GM18498 (cell line): Measurements from ENCODE around the gene DDX60.
"Not testable (repeated sequence)": the region's sequence is repeated elsewhere in the genome, so short reads cannot be mapped to it uniquely, and the experiment has no call there.

Source experiments
- ATAC-seq: cut with Tn5 transposase; IDR thresholded peaks from one replicate; pipeline ENCODE4 v1.9.1; 2021; ENCODE audit warnings: mild to moderate bottlenecking, moderate library complexity; ENCODE audit not compliant: unreplicated experiment

The DDX60 gene, protein sequence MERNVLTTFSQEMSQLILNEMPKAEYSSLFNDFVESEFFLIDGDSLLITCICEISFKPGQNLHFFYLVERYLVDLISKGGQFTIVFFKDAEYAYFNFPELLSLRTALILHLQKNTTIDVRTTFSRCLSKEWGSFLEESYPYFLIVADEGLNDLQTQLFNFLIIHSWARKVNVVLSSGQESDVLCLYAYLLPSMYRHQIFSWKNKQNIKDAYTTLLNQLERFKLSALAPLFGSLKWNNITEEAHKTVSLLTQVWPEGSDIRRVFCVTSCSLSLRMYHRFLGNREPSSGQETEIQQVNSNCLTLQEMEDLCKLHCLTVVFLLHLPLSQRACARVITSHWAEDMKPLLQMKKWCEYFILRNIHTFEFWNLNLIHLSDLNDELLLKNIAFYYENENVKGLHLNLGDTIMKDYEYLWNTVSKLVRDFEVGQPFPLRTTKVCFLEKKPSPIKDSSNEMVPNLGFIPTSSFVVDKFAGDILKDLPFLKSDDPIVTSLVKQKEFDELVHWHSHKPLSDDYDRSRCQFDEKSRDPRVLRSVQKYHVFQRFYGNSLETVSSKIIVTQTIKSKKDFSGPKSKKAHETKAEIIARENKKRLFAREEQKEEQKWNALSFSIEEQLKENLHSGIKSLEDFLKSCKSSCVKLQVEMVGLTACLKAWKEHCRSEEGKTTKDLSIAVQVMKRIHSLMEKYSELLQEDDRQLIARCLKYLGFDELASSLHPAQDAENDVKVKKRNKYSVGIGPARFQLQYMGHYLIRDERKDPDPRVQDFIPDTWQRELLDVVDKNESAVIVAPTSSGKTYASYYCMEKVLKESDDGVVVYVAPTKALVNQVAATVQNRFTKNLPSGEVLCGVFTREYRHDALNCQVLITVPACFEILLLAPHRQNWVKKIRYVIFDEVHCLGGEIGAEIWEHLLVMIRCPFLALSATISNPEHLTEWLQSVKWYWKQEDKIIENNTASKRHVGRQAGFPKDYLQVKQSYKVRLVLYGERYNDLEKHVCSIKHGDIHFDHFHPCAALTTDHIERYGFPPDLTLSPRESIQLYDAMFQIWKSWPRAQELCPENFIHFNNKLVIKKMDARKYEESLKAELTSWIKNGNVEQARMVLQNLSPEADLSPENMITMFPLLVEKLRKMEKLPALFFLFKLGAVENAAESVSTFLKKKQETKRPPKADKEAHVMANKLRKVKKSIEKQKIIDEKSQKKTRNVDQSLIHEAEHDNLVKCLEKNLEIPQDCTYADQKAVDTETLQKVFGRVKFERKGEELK (N-terminal part only)

DNA sequence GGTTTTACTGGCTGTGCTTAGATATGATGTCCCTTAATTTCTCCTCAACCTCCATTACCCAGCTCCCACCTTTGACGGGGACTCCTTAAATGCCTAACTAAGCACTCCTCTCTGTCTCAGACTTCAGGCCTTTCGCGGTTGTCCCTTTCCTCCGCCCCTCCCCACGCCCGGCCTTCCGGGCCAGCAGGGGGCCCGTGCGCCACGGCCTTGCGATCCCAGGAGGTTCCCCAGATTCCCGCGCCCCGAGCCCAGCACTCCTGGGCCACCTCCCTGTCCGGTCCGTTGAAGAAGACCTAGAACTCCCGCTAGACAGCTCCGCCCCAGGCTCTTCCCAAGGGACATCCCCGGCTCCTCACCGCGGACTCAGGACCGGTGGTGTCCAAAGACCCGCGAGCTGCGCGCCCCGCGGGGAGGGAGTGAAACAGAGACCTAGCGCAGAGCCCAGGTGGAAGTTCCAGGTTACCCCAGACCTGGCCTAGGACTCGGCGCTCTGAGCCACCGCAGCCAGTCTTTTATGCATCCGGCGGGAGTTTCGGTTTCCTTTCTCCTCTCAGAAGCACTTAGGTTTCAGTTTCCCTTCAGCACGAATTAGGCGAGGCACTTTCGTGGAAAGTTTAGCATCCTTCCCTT is at the start of gene DDX60:
Gene DDX60, minus strand, starts transcription at position 487 of the 630 bp plus-strand sequence. CDS start 7,493 bp downstream, outside the sequence.
- peak; percentile 98 for ATAC-seq

DNA sequence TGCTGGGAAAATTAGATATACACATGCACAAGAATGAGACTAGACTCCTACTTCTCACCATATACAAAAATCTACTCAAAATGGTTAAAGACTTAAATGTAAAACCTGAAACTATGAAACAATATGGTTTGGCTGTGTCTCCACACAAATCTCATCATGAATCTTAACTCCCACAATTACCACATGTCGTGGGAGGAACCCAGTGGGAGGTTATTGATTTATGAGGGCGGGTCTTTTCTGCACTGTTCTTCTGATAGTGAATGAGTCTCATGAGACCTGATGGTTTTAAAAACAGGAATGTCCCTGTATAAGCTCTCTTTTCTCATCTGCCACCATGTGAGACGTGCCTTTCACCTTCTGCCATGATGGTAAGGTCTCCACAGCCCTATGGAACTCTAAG is 48.5 kb upstream of the DDX60 start:
- ATAC-seq = no peak

DNA sequence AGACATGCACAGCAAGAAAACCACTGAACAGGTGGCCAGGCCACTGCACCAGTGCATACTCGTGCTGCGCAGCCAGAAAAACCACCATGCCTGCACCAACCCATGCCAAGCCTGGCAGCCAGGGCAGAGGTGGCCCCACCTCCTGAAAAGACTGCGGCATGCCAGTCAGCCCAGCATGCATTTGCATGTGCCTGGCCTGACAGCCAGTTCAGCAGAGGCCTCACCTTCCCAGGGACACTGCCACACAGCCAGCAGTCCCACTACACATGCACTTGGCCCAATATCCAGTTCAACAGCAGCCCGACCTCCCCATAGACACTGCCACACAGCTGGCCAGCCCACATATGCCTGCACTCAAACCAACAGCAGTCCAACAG is 43.5 kb upstream of the DDX60 start:
- ATAC-seq = no peak

DNA sequence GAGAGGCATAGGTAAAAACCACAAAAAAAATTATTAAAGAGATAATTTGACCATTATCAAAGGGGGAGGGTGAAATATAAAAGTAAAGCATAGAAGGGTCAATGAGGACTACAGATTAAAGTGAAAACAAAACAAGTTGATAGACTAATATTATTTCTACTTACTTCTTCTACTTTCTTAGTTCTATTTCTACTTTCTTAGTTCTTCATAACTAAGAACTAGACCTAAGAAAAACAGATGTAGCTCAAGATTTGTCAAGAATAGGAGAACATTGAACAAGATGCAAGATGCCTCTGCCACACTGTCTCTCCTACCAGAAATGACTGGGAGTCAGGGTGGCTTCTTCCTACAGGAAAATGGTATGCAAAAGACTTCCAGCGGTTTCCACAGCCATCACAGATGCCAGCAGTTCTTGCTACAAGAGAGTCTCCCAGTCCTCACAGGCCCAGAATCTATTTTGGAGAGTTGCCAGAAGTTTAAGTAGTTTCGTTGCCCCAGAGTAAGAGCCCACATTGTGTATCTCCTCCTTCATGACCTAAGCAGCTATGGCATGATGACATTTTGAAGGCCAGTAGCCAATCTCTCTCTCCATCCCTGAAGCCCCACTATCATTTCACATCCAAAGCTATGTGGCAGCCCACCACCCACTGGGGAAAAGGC is 42.9 kb upstream of the DDX60 start:
- ATAC-seq = peak; percentile 73

DNA sequence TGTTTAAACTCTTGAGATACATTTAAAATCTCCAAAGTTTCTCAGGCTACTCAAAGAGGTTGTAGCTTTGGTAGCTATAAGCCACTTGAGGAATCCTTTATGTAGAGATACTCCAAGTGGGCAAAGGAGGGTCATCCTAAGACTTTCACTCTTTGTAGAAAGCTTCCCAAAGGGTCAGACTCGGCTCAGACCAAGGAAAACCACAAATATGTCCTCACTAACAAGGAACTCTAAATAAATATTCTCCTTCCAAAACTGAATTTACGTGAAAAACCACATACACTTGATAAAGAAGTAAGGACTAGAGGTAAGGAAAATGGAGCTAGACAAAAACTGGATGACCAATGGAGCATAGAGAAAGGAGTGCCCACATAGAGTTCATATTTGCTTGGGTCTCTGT is 41.7 kb upstream of the DDX60 start:
- no peak for ATAC-seq

DNA sequence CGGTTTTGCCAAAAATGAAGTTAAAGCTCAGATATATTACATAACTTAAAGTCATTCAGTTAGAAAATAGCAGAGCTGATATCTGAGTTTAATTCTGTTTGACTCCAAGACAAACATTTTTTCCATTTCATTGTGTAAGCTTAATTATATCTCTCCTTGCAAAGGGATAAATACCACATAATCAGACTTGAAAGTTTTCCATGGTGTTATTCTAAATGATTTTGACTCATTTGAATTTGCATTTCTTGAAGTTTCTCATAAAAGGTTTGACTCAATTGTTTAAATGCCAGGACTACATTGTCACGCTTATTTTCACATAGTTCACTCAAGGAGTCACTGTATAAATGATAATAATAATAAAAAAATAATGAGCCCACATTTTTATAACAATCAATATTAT is 39.4 kb upstream of the DDX60 start:
- ATAC-seq = no peak

DNA sequence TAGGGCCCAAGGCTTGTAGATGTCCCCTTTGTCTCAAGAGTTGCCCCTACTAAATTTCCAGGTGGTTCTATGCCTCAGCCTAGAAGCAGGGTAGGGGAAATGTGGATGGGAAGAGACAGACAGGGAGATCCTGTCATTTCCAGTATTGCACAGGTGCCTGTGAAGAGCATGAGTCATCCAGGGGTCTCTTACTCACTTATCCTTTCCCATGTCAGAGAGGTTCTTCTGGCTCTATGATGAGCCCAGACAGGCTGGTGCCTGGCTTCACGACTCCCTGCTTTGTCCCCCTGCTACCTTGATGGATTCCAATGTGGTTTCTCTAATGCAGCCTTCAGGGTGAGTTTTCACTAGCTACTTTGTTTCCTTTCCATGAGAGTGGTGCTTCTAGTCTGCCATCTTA is 35.2 kb upstream of the DDX60 start:
- no peak for ATAC-seq

DNA sequence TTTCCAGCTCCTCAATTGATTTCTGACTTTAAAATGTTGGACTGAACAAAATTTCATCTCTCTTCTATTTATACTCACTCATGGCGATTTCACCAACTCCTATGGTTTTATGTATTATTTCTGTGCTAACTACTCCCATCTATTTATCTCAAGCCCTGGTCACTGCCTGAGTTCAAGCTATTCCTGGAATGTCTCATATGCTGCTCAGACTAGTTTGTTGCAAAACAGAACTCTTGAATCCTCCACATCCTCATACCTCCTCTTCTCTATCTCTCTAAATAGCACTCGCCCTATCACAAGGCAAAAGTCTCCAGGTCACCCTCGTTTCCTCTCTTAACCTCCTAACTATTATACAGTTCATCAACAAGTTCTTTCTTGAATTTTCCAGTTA is 19.0 kb upstream of the DDX60 start:
- ATAC-seq = no peak

DNA sequence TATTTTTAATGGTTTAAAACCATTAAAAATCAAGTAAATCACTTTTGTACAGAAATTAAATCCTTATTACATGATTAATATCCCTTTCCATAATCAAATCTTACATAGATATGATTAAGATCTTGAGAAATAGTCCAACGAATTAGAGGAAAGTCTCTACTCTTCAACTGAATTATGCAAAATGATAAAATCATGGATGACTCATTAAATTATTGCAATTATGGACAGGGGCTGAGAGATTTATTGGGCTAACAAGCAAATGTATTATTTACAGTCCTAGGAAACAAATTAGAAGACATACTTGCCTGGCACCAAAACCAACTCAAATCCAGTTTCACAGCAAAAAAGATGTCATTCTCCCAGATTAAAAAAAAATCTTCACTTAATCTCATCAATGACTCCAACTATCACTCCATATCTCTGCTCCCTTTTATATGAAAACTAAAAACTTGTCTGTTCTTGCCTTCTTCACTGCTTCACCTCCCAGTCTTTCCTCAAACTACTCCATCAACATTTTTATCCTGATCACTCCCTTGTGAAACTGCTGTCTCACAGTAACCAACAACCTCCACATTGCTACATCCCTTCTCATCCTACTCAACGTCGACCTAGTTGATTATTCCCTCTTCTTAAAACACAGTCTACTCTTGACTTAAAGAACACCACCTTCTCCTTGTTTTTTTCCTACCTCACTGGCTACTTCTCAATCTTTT is 18.4 kb upstream of the DDX60 start:
- no peak for ATAC-seq

DNA sequence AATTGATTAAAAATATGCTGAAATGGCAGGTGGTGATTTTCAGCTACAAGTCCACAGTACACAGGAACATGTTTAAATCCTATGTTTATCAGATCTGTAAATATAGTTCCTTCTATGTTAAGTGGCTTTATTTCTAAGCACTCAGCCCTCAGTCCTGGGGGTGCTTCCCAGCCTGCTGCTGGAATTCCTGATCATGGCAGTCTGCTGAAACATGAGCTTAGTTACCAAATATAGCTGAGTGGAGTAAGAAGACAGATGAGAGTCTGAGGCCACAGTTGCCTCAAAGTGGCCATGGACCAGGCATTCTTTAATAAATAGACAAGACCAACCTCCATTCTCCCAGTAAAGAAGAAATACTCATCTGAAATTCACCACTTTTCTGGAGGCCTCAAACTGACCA is 17.1 kb upstream of the DDX60 start:
- no peak for ATAC-seq

DNA sequence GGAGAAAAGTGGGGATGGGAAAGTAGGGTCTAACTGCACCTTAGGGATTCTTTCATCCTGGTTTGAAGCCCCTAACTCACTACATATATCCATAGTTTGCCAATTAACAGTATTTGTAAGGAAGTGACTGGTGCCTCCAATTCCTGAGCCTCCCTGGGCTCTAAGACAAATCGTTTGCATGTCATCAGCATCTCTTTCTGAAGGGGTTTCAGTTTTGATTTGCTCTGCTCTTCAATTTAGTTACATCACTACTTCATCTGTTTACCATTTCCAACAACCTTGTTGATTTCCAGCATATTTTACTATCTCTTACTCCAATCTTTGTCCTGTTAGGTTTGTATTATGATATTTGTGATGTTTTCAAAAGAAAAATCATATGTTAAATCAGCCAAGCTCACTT is 15.5 kb upstream of the DDX60 start:
- peak; percentile 48 for ATAC-seq

DNA sequence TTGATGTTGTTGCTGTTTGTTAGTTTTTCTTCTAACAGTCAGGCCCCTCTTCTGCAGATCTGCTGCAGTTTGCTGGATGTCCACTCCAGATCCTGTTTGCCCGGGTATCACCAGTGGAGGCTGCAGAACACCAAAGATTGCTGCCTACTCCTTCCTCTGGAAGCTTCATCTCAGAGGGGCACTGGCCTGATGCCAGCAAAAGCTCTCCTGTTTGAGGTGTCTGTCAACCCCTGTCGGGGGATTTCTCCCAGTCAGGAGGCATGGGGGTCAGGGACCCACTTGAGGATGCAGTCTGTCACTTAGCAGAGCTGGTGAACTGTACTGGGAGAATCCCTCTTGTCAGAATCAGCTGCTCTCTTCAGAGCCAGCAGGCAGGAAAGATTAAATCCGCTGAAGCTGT is 12.0 kb upstream of the DDX60 start:
- not testable (repeated sequence) for ATAC-seq

DNA sequence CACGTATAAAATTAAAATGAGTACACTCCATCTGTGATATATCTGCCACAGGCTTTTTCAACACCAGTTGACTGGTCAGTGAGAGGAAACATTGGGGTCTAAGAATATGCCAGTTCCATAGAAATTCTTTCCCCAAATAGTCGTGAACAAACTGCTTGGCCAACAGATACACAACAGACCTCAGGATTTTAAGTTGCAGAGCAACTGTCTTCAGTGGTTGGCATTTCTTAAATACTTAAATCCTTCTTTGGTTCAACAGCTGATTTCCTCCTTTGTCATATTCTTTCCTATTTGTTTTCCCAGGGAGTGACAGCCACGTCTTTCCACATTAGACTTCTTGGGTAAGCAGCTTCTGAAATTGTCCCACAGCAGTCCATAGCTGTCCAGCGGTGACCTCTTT is 7.0 kb upstream of the DDX60 start:
- no peak for ATAC-seq

DNA sequence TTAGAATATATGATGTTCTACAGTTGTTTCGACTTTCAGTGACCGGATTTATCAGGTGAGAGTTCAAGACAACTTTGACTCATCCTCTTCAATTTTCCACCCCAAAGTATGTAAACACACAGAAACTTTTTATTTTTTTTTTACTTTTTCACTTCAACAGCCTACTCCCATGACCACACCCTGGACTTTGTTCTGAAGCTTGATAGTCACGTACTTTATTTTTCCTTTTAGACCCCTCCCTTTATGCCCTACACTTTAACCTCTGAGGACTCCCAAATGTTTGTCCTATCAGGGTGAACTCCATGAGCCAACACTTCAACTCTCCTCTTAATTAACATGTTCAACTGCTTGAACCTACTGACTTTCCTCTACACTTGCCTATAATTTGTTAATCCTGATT is 2.5 kb upstream of the DDX60 start:
- no peak for ATAC-seq

DNA sequence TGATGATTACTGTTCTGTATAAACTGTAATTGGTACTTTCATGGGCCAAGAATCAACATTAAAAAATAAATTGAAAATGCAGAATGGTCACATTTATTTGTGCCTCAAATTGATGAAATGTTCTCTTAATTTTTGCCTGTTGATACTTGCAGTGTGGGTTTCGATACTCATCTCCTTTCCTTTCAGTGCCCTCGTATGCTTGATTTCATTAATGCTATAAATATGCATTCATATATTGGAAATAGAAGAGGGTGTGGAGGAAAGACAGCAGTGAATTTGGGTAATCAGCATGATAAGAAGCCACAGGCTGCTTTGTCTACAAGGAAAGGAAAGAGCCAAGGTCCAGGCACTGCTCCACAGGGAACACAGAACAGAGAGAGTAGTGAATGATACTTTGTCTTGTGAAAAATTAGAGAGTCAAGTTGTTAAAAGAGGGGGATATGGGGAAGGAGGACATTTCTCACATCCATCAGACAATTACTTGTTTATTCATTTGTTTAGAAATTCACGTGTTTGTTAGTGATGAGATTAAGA is 1.0 kb upstream of the DDX60 start:
- no peak for ATAC-seq

DNA sequence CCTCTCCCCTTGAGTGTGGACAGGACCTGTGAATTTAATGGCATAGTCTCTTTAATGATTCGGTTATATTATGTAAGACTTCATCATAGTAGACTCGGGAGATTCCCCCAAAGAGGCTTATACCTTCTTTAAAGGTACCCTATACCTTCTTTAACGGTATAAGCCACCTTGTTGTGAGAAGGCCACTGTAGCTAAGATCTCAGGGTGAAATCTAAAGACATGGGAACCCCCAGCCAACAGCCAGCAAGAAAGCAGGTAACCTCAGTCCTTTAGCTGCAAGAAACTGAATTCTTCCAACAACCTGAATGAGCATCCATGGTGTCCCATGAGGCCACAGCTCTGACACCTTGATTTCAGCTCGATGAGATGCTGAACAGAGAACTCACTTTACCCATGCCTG is 931 bp downstream of the DDX60 start:
- ATAC-seq = no peak

DNA sequence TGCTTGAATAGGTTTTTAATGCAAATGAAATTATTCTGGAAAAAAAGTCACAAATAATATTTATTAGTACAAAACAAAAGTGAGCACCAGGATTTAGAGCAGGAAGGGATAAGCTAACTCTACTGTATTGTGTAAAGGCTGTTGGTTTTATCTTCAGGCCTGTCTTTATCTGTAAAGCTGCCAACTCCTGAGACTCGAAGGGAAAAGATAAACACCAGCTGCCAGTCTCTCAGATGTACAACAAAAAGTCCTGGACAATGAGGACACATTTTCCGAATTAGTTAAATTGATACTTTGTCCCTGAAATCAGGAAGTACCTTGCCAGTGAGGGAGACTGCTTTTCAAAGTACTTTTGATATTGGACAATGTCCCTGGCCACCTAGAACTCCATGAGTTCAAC is 8.8 kb downstream of the DDX60 start:
- no peak for ATAC-seq

DNA sequence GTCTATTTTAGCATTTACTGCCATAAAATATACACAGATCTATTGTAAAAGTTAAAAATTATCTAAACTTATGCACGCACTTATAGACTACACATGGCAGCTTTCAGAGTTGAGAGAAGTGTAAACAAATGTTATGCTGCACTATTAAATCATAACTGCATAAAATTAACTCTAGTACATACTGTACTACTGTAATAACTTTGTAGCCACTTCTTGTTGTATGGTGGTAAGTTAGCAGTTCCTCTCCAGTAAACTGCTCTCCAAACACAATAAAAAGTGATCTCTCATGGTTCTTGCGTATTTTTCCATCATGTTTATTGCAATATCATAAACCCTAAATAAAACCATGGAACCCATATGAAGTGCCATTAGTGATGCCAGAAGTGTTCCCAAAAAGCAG is 9.6 kb downstream of the DDX60 start:
- no peak for ATAC-seq

DNA sequence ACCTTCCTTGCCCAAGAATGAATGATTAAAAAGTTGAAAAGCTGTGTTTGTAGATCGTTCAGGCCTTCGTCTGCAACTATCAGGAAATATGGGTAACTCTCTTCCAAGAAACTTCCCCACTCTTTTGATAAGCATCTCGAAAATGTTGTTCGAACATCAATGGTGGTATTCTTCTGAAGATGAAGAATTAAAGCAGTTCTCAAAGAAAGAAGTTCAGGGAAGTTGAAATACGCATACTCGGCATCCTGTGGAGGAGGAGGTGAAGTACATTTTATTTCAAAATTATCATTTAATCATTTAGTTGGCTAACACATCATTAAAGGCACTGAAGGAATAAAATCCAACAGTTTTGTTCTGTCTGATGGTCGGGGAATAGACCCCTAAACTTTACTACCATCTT is 12.1 kb downstream of the DDX60 start:
- no peak for ATAC-seq
